Measurements from ENCODE around the gene PIP5K1A.

- TF ChIP-seq GATA3 (IDR thresholded peaks at IDR 0.05; ENCODE audit: low read depth, low read length): no peak
- TF ChIP-seq GATA2 (IDR thresholded peaks at IDR 0.05; ENCODE audit: low read depth, low read length): no peak
These were observed 23.8 kb downstream of the PIP5K1A start for GRCh38 chr1:151222130-151222529.
